K562 (cell line): Measurements from ENCODE around the gene DNAJC8. TPM values are rescaled to one million over a fixed set of nuclear protein-coding genes. Genes with fewer than 3 reads are reported as not detected.
A peak's percentile ranks its signal among the peaks of the same experiment; 100 is the strongest.

ENCODE experiments used
- ATAC-seq: fragments of 200-7000 bp; cut with Tn5 transposase; 3 replicates; pipeline ENCODE4 v1.9.1; 2020; ENCODE audit warnings: moderate library complexity
- BruUV-seq: library from RNA; stranded (reverse); fragments of 400-500 nt; replicated peaks from 2 replicates; lab custom pipeline; 2021; lab: Mats Ljungman, UMichigan
- CTCF ChIA-PET: fragments of 300-600 bp; formaldehyde crosslinking; extraction: SDS; loops from one replicate; lab custom pipeline; 2021; ENCODE audit warnings: low intra/inter-chr PET ratio; lab: Yijun Ruan, JAX
- POLR2A ChIA-PET: fragments of 300-600, 350-650 bp; sonication (Branson Sonifier 250); formaldehyde crosslinking; extraction: SDS; loops from one replicate; lab custom pipeline; 2021; ENCODE audit warnings: antibody characterized with exemption, inconsistent platforms; lab: Yijun Ruan, JAX
- DNase-seq, 4 experiments: peaks; one replicate each; pipeline versions ENCODE4 v3.0.0 to v3.0.0-alpha.2; 2011 to 2018; ENCODE audit warnings: low spot score in 3 of 4, mixed read lengths in 3 of 4; ENCODE audit errors: extremely low read depth in 1 of 4
- FAIRE-seq: peaks from 2 replicates; lab custom pipeline; 2011; peaks lifted over from hg19 to GRCh38; lab: Jason Lieb, UNC
- H2AFZ ChIP-seq: 2 replicates; pipeline ENCODE4 v1.6.0; 2011; ENCODE audit warnings: low read depth, low read length, control low read depth, inconsistent platforms
- H3K27ac ChIP-seq: fragments of 200-600 bp; 3 replicates; pipeline ENCODE4 v1.8.0; 2011; ENCODE audit warnings: low read depth, mild to moderate bottlenecking, control low read depth, inconsistent platforms, low read length, moderate library complexity, mixed read lengths; ENCODE audit errors: extremely low read depth
- H3K27me3 ChIP-seq, 2 experiments: fragments of 300-600 bp in 1 of 2; 2 replicates in 1 of 2; 3 replicates in 1 of 2; pipeline versions ENCODE4 v1.6.0 to v1.8.0; 2011; ENCODE audit warnings: inconsistent platforms in 2 of 2, low read length in 2 of 2, mild to moderate bottlenecking in 1 of 2, mixed read lengths in 1 of 2, moderate library complexity in 1 of 2; ENCODE audit not compliant: control insufficient read depth in 2 of 2, insufficient read depth in 2 of 2
- H3K36me3 ChIP-seq: fragments of 300-600 bp; 3 replicates; pipeline ENCODE4 v1.8.0; 2011; ENCODE audit warnings: mild to moderate bottlenecking, low read length, inconsistent platforms; ENCODE audit not compliant: control insufficient read depth, insufficient read depth
- H3K4me1 ChIP-seq, 2 experiments: fragments of 200-600 bp in 1 of 2; replicated peaks in 1 of 2; 2 replicates in 1 of 2; 3 replicates in 1 of 2; pipeline versions ENCODE4 v1.5.1 to v1.8.0; 2011; ENCODE audit warnings: inconsistent platforms in 2 of 2, low read length in 2 of 2, mild to moderate bottlenecking in 1 of 2, mixed read lengths in 1 of 2, moderate library complexity in 1 of 2; ENCODE audit not compliant: control insufficient read depth in 2 of 2, insufficient read depth in 2 of 2
- H3K4me2 ChIP-seq: 2 replicates; pipeline ENCODE4 v1.6.1; 2011; ENCODE audit warnings: low read length, control low read depth, inconsistent platforms, mixed read lengths; ENCODE audit not compliant: insufficient read depth
- H3K4me3 ChIP-seq: fragments of 200-600 bp; sonication (generic), shearing (Covaris generic); 2 replicates; pipeline ENCODE4 v1.5.1; 2016; ENCODE audit warnings: control low read depth, inconsistent platforms
- H3K79me2 ChIP-seq: fragments of 200-600 bp; 3 replicates; pipeline ENCODE4 v1.8.0; 2011; ENCODE audit warnings: low read length, inconsistent platforms; ENCODE audit not compliant: control insufficient read depth, insufficient read depth
- H3K9ac ChIP-seq, 2 experiments: 2 replicates each; pipeline versions ENCODE4 v1.6.0 to v1.6.1; 2011; ENCODE audit warnings: low read depth in 2 of 2, low read length in 2 of 2, control low read depth in 1 of 2, inconsistent platforms in 1 of 2, mild to moderate bottlenecking in 1 of 2, mixed read lengths in 1 of 2; ENCODE audit not compliant: insufficient read depth in 1 of 2
- H3K9me1 ChIP-seq: one replicate; pipeline ENCODE4 v1.6.0; 2011; ENCODE audit warnings: inconsistent platforms, mild to moderate bottlenecking, low read length, moderate library complexity; ENCODE audit not compliant: control insufficient read depth, insufficient read depth
- H3K9me3 ChIP-seq: replicated peaks from 2 replicates; pipeline ENCODE4 v1.5.1; 2011; ENCODE audit warnings: low read depth, low read length, inconsistent platforms; ENCODE audit not compliant: control insufficient read depth, insufficient read depth
- H4K20me1 ChIP-seq: replicated peaks from 2 replicates; pipeline ENCODE4 v1.6.1; 2011; ENCODE audit warnings: low read length, inconsistent platforms, mixed read lengths; ENCODE audit not compliant: control insufficient read depth, insufficient read depth
- CCNT2 ChIP-seq: IDR thresholded peaks from 2 replicates; pipeline ENCODE4 v1.6.1; 2011; ENCODE audit warnings: borderline replicate concordance, low read depth, mild to moderate bottlenecking, moderate library complexity, mixed read lengths, low read length; ENCODE audit not compliant: insufficient read length; ENCODE audit errors: extremely low read depth
- GATAD2B ChIP-seq: fragments of 450-650 bp; IDR thresholded peaks from 2 replicates; pipeline ENCODE4 v1.6.1; 2017; ENCODE audit warnings: mild to moderate bottlenecking, borderline replicate concordance
- MCM2 ChIP-seq: fragments of 450-650 bp; IDR thresholded peaks from 2 replicates; pipeline ENCODE4 v1.6.1; 2017; ENCODE audit warnings: low read depth, mild to moderate bottlenecking
- MLLT1 ChIP-seq, 2 experiments: fragments of 450-650 bp; IDR thresholded peaks; 2 replicates each; pipeline ENCODE4 v1.6.1; 2016
- MXD1 ChIP-seq: fragments of 250-450 bp; sonication (Bioruptor Pico); IDR thresholded peaks from 2 replicates; pipeline ENCODE4 v1.8.0; 2021; ENCODE audit warnings: borderline replicate concordance, mild to moderate bottlenecking, moderate library complexity; ENCODE audit not compliant: poor library complexity, severe bottlenecking
- MYNN ChIP-seq, 2 experiments: sonication (generic); formaldehyde crosslinking in 1 of 2; IDR thresholded peaks; 2 replicates each; pipeline versions ENCODE4 v1.5.0 to v1.6.1; 2016 to 2020; ENCODE audit warnings: antibody characterized with exemption in 1 of 2, missing genetic modification reagents in 1 of 2
- PHF8 ChIP-seq: fragments of 200-600 bp; sonication (generic); IDR thresholded peaks from 2 replicates; pipeline ENCODE4 v1.6.1; 2012; ENCODE audit warnings: mixed run types, mild to moderate bottlenecking, inconsistent platforms, low read length, moderate library complexity, borderline replicate concordance
- POLR2A ChIP-seq: fragments of 450-650 bp; conservative IDR thresholded peaks from 2 replicates; pipeline ENCODE4 v1.6.1; 2016
- YBX1 ChIP-seq: fragments of 450-650 bp; IDR thresholded peaks from 2 replicates; pipeline ENCODE4 v1.7.1; 2016; ENCODE audit warnings: mild to moderate bottlenecking
- ZNF274 ChIP-seq: IDR thresholded peaks from 2 replicates; pipeline ENCODE4 v1.6.1; 2011; ENCODE audit warnings: low read depth, mild to moderate bottlenecking, low read length, moderate library complexity, borderline replicate concordance
- WGBS: fragments of 100-300 bp; shearing (Covaris generic); methylation state at CpG from one replicate; pipeline ENCODE4 v1.1.6; 2016; ENCODE audit warnings: low coverage, mixed read lengths; ENCODE audit not compliant: insufficient coverage; ENCODE audit errors: missing lambda C conversion rate; 5-methylcytosine and 5-hydroxymethylcytosine counted together
- in situ Hi-C: fragments of 300-500 bp; cut with MboI; formaldehyde crosslinking; loops from 4 replicates; pipeline ENCODE4 v1.15.0; 2018; ENCODE audit warnings: inconsistent platforms, mixed read lengths
- intact Hi-C: fragments of 100-400 bp; cut with micrococcal nuclease; formaldehyde crosslinking; loops from 2 replicates; pipeline ENCODE4 v1.14.2; 2022
- polyA plus RNA-seq, 8 experiments: library from polyadenylated mRNA; depleted of rRNA in 4 of 8; stranded (reverse) in 5 of 8; unstranded in 3 of 8; fragments of >200 nt; fragmentation: Nextera tagmentation in 2 of 8; fragmentation: Illumina TruSeq in 1 of 8; extraction: Ambion mirVana in 2 of 8; extraction: Trizol in 1 of 8; gene quantifications; 2 replicates each; pipeline versions ENCODE4 v1.2.1 to v1.2.3, GENCODE V29; 2011 to 2014; ENCODE audit warnings: inconsistent platforms in 1 of 8, missing spikeins in 1 of 8
- total RNA-seq, 7 experiments: library from RNA; depleted of rRNA in 6 of 7; stranded (reverse); fragments of >200 nt in 6 of 7; fragmentation: Illumina TruSeq in 2 of 7; extraction: Trizol in 2 of 7; gene quantifications; 2 replicates each; pipeline versions ENCODE4 v1.2.1 to v1.2.3, GENCODE V29; 2011 to 2021; ENCODE audit warnings: low replicate concordance in 1 of 7

DNAJC8 gene
- total and polyA plus RNA-seq, 9 of the 15 experiments (the other 6 are each of a cell fraction or from before 2014, with no cell fraction given), result 143 to 508 (median 209) TPM

GRCh38 chr1:28199328-28200233, 33.2 kb downstream of the DNAJC8 start (continued):
- no peak for TF ChIP-seq MXD1

DNA sequence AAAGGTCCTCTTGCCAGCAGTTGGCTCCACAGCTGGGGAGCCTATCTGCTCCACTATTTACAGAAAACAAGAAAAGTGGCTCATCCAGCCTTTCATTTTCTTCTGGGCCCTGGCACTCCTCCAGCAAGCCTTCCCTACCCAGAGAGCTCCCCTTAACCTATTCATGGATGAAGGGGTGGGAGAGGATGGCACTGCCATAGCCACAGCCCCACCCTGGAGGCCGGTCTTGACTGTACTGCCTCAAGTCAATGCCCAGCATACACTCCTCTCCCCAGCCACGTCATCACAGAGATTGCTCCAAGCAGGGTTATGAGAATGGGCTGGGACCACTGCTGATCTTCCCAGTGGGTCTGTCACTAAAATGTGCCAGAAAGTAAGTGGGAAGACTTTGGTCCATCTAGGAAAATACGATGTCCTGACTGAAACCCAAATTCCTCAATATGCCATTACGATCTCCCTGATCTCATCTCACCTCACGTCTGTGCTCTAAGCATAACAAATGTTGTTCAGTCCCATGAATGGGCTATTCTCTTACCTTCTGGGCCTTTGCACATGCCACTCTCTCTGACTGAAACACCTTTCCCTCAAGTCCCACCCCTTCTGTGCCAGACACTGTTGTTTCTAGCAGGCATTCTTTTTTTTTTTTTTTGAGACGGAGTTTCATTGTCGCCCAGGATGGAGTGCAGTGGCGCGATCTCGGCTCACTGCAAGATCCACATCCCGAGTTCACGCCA, 35.0 kb downstream of the DNAJC8 start:
- Histone ChIP-seq H4K20me1 (no peaks in the 10 kb centered on the region), H3K9ac (peak overlapping the region in 1 of 2 experiments; percentile 57; a peak in 1 of 4 replicates), H2AFZ (no peak overlapping the region), H3K27me3 (no peaks in the 10 kb centered on the region), H3K27ac (no peak overlapping the region; the same call in 2 of the 3 replicates), H3K9me1 (no peaks in the 10 kb centered on the region), H3K4me3 (no peak overlapping the region), H3K4me1 (peaks cover 15% of the 10 kb centered on the region in 2 experiments), H3K79me2 (no peaks in the 10 kb centered on the region), H3K9me3 (no peaks in the 10 kb centered on the region), H3K4me2 (no peak overlapping the region), H3K36me3 (peaks cover 47% of the 10 kb centered on the region)
- ATAC-seq (no peak), DNase-seq (peak in 1 of 4 experiments; percentile 5), FAIRE-seq (no peak)
- intact Hi-C loops, result no loop called here
- in situ Hi-C loops, result loop anchor here (10.0 kb wide), 1 partner anchor 333 kb away; no protein-coding TSS in a partner anchor
- BruUV-seq, result no TSS peak
- POLR2A ChIA-PET, result interaction anchor here (0.7 to 2.5 kb wide), 3 partner anchors 11 to 112 kb away, joined by 3 to 7 read pairs (median 3); no protein-coding TSS in a partner anchor
- CTCF ChIA-PET, result no interaction called here
- WGBS, result 78% methylated on average over 9 of the region's 12 CpGs
- TF ChIP-seq CCNT2 (no peak), GATAD2B (no peak), MYNN (IDR thresholded peaks at IDR 0.05) (peak; percentile 36; the same call in 1 of the 2 replicates), MYNN (CRISPR knock-in tag; IDR thresholded peaks at IDR 0.05) (no peak), YBX1 (no peak), MCM2 (no peak), PHF8 (no peak), POLR2A (peak; percentile 42), ZNF274 (no peak), MLLT1 (IDR thresholded peaks at IDR 0.05) (0 out of 4 replicates have a peak, but pooled peaks of 1 of the 2 experiments have one; percentile 23)
